HUDEP-2 (cell line): Measurements from ENCODE around the gene THSD4.

Experiments
- DNase-seq, 76 experiments: peaks; one replicate each; lab custom pipeline; 2025; ENCODE audit not compliant: unreplicated experiment in 76 of 76; lab: John Stamatoyannopoulos, UW

The THSD4 gene

DNA sequence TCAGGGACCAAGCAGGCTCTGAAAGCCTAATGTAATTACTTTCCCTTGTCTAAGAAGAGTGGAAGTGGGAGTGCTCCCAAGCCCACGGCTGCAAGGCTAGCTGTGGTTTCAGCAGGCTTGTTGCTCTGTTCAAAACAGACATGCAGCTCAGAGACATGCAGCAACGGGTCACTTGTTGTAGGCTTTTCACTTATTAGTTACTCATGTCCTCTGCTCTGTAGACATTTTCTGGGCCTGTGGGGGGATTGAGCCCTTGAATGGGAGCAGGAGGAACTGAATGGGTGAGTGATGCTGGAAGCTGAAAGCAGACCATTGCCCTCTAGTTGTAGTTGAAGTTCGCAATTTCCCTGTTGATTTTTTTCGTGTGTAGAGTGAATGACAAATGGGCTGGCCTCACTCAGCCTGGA lies 433.1 kb downstream of the THSD4 start:
- DNase-seq: no peak

DNA sequence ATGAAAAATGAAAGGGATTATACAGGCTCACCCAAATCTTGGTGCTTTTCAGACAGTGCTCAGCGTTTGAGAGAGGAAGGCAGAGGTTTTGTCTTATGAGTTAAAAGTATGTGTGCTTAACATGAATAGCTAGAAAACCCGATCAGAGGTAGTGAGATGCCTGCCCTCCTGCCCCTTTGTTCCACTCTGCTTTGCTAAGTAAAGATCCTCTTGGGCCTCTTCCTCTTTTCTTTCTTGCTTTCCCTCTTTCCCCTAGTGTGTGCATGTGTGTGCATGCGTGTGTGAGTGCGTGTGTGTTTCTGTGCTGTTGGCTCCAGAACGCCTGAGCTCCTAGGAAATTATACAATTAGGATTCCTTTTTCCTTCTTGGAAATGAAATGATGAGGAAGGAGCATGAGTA lies 433.8 kb downstream of the THSD4 start:
- DNase-seq: no peak

DNA sequence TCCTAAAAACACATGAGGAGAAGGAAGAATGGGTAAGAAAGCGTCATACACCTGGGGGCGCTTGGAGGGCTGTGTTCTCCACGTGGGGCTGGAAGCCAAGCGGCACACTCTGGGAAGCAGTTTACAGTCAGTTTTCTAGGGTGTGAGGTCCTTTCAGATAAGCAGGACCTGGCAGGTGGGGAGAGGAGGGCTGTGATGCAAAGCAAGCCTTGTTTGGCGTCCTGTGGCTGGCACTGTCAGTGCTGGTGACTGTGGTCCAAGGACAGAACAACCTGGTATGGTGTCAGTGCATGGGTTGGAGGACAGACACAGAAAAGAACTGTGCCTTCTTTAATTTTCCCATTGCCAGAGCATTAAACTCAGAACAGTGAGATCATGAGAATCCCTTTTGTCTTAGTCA lies 434.4 kb downstream of the THSD4 start:
- no peak for DNase-seq

DNA sequence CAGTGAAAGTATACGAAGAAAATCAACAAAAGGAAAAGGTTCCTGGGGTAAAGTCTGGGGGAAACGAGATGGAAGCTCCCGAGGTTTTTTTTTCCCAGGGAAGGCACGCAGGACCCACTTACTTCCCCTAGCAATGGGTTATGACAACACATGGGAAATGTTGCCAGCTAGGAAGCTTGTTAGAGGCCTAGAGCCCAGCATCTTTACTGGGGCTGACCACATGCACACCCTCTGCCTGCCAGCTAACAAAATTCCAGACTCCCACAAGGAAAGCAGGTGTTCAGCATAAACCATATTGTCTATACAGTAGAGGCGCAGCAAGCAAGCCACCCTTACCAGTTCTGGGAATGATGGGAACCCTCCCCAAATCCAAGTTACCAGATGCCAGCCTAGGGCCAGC lies 436.3 kb downstream of the THSD4 start:
- DNase-seq: no peak

DNA sequence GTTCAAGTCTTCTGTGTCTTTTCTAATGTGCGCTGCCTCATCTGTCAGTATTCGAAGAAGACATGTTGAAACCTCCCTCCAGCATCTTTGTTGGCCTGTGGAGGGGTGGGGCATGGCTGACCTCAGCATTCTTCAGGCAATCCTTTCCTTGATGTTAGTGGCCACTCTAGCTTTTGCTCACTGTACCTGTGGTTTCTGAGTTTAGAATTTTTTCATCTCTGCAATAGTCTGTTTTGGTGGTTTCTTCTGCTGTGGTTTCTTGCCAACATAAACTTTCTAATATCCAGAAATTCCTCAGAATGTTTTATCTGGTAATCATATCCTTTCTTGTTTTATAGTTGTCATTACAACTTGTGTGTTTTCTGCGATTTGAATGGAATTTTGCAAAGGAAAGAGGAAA lies 443.8 kb downstream of the THSD4 start:
- no peak for DNase-seq

DNA sequence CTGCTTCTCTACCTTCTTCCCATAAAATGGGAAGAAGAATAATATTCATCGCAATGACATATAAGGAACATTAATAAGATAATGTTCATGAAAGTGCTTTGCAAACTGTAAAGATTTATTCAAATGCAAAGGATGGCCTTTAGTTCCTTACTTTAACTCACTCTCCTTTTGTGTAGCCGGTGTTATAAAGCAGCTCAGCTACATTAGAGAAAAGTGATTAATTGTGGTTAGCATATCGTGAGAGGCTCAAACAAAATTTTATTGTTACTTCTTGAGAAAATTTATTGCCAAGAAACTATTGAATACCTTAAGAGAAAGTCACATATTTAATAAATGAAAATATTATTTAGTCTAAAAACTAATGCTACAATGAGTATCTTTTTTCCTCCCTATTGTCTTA lies 444.3 kb downstream of the THSD4 start:
- no peak for DNase-seq

DNA sequence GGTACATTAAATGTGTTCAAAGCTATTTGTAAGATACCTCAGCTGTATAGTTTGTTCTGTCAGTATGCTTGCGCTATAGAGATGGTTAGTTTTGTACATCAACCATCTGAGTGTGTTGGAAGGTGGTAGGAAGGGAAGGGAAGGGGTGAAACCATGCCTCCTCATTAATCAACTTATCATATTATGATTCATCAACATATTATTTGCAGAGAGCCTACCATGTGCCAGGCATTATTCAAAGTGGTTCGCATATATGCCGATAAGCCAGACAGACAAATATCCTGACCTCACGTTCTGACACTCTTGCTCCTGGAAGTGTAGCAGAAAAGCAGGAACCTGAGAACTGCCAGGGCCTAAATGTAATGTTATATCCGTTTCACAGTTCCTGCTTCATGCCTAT lies 447.0 kb downstream of the THSD4 start:
- no peak for DNase-seq

DNA sequence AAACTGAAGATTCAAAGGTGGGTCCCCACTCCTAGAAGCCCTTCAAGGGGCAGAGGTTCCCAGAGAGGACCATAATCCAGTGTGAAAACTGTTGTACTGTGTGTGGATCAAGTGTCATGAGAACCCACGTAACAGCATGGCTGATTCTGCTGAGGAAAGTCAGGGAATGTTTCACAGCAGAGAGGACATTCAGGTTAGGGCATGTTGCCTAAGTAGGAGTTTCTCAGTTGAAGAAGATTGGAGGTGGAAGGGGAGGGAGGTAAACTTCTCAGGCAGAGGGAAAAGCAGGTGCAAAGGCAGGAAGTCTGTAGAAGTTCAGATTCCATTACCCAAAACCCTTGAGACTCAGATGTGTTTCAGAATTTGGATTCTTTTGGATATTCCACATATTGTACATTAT lies 448.9 kb downstream of the THSD4 start:
- DNase-seq: no peak

DNA sequence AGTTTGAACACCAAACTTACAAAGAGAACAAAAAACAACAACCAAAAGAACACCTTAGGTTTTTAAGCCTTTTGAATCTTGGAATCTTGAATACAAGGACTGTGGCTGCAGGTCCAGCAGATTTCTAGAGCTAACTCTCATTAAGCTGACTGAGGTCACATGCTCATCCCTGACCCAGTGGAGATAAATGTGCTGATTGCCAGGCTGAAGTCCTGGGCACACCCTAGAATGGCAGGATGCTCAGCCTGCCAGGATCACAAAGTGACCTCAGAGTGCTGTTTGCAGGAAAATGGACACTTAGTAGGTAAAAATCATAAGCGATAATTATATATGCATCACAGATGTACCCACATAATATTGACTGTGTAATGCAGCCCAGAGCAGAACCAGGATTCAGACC lies 449.7 kb downstream of the THSD4 start:
- DNase-seq: no peak

DNA sequence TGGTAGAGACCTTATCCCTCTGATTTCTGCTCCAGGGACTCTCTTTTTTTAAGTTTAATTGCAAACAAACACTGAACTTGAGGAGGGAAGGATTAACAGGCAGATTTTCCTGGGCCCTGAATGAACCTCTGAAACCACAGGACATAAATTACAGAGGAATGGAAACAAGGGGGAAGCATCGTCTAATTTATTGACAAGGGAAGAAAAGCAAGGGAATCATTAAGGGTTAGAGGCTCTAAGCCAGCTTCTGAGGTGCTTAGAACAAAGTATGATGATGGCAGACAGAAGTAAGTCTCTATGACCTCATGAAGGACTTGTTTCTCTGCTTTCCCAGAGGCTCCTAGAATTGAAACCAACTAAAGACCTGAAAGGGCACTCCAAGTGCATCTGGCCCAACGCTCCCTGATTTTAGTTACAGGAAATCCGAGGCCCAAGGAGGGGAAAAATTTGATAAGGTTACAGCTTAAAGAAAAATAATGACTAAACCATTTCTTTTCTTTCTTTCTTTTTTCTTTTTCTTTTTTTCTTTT lies 450.4 kb downstream of the THSD4 start:
- DNase-seq: no peak

DNA sequence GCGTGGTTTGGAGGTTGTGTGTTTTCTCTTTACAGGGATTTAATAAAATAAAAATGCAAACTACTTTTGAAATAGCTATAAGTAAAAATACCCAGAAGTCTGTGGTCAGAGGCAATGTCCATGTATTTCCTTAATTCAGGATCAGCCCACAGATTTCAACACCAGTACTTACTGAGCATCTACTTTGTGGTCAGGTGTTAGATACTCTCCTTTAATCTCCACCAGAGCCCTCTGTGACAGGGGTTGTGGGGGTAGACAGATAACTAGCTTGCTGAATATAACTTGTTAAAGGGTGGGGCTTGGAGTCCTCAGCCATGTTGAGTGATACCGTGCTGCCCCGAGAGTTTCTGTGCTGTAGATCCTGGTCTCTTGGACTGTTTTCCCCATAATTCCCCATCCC lies 451.0 kb downstream of the THSD4 start:
- no peak for DNase-seq

DNA sequence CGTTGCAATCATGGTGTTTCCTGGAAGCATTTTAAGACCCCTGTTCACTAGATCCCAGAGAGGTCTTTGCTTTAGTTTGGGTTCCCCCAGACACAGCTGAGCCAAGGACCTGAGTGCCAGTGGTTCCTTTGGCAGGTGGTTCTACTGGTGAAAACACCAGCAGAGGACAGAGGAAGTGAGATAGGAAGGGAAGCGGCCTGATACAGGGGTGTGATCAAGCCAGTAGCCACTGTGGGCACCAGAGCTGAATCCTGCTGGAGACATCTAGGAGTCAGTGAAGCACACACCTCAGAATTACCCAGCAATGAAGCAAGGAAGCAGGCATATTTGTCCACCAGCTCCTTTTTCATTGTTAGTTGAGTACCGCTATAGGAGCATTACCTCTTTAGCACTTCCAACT lies 451.9 kb downstream of the THSD4 start:
- no peak for DNase-seq

DNA sequence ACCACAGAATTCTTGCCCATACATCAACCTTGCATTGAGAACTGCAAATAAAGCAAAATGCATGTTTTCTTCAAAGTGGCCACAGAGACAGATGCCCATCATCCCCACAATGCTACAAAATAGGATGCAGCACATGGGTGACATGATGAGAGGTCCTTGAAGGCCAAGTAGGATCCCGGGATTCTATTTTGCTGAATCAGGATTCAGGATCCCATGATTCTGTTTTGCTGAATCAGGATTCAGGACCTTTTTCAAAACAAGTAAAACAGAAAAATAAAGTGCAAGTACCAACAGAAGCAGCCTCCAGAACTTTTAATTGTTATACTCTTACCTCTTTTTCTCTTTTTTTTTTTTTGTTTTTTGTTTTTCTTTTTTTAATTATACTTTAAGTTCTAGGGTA lies 453.0 kb downstream of the THSD4 start:
- DNase-seq: no peak

DNA sequence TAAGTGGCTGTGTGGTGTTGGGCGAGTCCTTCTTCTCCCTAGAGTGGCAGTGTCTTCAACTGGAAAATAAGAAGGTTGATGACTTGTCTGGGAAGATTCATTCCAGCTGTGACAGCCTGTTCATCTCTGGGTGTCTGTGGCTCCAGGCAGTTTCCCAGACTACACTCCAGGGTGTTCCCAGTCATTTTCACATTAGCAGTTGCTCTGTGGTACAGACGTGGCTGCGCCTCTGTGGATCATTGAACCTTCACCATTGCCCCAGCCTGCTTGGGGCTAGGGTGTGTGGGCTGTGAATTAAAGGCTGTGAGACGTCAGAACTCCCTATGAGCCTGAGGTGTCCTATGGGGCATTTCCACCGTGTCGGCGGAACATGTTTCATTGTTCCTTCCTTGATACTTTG lies 455.5 kb downstream of the THSD4 start:
- DNase-seq: no peak

DNA sequence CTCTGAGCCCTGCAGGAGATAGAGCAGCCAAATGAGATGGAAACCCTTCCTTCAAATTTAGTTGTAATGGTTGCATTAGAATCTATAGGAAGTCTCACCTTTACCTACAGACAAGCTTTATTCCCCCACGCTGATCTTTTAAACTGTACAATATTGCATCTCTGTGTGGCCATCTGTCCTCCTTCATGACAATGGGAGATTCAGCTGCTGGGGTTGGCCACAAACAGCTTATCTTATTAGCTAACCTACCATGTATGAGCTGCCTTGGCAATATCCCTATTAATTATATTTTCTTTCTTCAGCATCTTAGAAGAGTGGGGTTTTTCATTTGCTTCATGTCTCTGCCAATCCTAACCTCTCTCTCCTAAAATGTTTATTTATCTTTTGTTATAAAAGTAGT lies 456.4 kb downstream of the THSD4 start:
- no peak for DNase-seq

DNA sequence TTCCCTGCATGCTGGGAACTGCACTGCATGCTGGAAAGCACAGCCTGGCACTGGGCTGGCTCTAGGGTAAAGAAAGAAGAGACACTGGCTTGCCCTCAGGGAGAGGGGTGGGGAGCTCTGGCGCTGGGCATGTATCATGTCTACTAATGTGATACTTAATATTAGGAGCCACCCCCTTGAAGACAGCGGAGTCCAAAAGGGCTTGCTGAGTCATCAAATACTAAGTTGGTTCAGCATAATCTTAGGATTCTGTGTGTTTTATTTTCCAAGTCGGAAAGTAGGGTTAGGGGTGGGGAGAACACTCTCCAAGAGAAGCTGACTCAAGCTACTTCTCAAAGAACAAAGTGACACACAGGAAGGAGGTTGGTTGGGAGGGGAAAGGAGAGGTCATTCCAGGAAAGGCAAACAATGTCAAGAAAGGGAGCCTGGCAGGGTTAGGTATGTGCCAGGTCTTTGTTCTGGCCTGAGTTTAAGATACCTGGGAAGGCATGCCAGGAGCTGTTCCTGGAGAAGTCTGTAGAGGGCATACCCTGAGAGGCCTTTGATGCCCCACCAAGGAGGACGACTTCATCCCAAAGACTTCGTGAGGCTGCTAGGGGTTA lies 457.3 kb downstream of the THSD4 start:
- no peak for DNase-seq

DNA sequence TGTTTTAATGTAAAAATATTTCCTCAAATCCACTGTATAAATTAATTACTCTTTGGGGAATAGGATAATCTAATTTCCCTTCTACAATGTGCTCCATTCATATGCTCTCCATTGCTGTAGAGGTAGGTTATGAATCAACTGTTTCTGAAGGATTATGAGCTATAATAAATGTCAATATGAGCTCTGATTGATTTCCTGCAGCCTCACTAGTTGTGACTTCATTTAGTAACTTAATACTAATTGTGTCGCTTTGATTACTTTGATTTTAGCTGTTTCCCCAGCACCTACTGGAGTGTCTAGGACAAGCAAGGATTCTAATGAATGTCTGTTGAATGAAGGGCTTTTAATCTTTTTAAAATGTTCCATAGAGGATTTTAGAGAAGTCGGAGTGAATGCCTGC lies 458.3 kb downstream of the THSD4 start:
- no peak for DNase-seq

DNA sequence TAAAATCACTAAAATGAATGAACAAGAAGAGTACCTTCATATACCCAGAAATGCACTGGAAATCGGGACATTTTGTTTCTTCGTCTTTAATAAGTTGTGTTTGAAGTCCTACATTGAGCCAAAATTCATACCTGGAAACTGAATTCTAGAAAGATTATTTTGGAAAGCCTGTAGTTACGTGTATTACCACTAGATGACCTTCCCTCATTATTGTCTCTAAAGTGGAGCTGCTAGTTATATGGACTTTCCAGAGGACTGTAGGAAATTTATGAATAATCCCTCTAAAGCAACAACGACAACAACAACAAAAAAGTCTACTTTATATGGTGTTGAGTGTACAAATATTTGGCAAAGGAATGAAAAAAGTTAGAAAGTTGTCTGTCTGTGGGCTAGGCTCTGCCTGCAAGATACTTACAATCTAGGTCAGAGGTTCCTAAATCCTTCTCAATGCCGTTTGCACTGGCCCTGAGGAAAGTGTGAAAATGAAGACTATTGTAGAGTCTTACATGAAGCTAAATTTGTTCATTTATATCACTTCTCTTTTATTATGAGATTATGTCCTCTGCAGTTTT lies 460.3 kb downstream of the THSD4 start:
- peak in 1 of 76 experiments; percentile 4 for DNase-seq

DNA sequence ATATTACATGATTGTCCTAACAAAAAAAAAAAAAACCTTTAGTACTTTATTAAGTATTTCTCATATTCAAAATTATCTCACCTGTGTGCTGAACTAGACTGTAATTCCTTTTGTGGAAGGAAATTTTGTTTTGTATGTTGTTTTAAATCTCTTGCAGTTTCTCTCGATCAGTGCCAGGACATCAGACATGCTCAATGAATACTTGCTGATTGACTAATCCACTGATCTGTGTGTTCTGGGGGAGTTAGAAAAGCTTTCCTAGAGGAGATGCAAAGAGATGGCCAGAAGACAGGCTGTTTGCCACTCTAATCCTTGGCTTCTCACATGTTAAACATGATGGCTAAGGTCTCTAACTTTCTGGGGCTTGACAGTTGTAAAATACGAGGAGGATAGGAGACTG lies 461.8 kb downstream of the THSD4 start:
- DNase-seq: no peak

DNA sequence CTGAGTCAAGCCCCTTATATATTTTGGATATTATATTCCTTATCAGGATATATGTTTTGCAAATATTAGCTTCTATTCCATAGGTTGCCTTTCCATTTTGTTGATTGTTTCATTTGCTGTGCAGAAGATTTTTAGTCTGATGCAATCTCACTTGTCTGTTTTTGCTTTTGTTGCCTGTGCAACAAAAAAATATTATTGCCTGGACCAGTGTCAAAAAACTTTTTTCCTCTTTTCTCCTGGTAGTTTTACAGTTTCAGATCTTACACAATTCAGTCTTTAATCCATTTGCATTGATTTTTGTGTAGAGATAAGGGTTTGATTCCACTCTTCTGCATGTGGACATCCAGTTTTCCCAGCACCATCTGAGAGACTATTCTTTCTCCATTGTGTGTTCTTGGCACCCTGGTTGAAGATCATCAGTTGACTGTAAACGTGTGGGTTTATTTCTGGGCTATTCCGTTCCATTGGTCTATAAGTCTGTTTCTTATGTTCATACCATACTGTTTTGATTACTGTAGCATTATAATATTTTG lies 466.2 kb downstream of the THSD4 start:
- DNase-seq: no peak

DNA sequence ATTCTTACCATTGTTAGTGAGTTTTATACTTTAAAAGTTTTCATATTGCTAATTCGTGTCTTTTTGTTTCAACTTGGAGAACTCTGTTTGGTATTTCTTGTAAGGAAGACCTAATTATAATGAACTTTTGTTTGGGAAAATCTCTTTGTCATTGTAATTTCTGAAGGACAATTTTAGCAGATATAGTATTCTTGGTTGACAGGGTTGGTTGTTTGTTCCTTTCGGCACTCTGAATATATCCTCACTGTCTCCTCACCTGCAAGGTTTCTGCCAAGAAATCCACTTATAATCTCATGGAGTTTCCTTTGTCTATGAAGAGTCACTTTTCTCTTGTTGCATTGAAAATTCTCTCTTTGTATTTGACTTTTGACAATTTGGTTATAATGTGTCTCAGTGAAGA lies 469.9 kb downstream of the THSD4 start:
- no peak for DNase-seq

DNA sequence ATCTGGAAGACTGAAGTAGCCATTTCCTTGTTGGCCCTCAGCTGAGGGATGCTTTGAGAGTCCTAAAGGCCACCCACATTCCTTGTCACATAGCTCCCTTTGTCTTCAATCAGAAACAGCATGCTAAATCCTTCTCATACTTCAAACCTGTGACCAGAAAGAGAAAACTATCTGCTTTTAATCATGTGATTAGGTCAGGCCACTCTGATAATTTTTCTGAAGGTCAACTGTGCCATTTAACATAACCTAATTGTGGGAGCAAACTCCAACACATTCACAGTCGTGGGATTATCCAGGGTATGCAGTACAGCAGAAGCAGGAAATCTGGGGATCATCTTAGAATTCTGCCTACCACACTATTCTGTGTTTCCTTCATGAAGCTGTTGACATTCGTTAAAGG lies 471.2 kb downstream of the THSD4 start:
- DNase-seq: no peak

DNA sequence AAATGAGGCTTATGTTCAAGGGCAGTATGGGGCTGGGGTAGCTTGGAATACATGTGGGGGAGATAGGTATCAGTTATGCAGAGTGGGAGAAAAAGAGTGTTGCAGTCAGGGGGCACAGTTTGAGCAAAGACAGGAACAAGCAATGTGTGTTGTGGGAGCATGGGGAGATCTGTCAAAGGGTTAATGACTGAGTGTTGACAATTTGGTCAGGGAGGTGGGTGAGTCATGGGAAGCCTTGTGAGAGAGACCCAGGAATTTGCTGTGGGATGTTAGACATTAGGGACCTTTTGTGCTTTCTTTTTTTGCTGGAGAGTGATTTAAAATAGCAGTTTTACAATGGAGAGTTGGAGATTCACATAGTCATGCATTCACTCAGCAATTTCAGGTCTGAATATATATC lies 473.5 kb downstream of the THSD4 start:
- no peak for DNase-seq
